Gastrocnemius medialis (tissue), 4 donors: ENCODE data around the gene FAM110D. TPM values are rescaled to one million over a fixed set of nuclear protein-coding genes. Genes with fewer than 3 reads are reported as not detected.
A peak's percentile ranks its signal among the peaks of the same experiment; 100 is the strongest.

ENCODE experiments used
- ATAC-seq, 2 donors: fragments of 150-250 bp; one replicate each; pipeline ENCODE4 v1.9.1; 2016
- DNase-seq, 2 donors: peaks; one replicate each; pipeline ENCODE4 v3.0.0-alpha.2; 2019
- H3K27ac ChIP-seq, 4 donors: fragments of 200-600 bp; sonication (generic); 1 replicate in 1 of 4; 2 replicates in 3 of 4; pipeline ENCODE4 v1.5.1; 2016 to 2018; ENCODE audit warnings: mild to moderate bottlenecking in 2 of 4, moderate library complexity in 1 of 4
- H3K27me3 ChIP-seq, 3 donors: fragments of 200-600 bp; sonication (generic) in 2 of 3; 1 replicate in 1 of 3; 2 replicates in 2 of 3; pipeline versions ENCODE4 v1.5.1 to v1.6.0; 2016 to 2019; ENCODE audit warnings: mild to moderate bottlenecking in 1 of 3, moderate library complexity in 1 of 3
- H3K36me3 ChIP-seq, 2 donors: fragments of 200-600 bp; sonication (generic) in 1 of 2; one replicate each; pipeline ENCODE4 v1.5.1; 2017 to 2018
- H3K4me1 ChIP-seq, 2 donors: fragments of 200-600 bp; sonication (generic) in 1 of 2; one replicate each; pipeline ENCODE4 v1.5.1; 2016 to 2017; ENCODE audit warnings: mild to moderate bottlenecking in 2 of 2
- H3K4me3 ChIP-seq, 4 donors: fragments of 200-600 bp; sonication (generic) in 3 of 4; 1 replicate in 1 of 4; 2 replicates in 3 of 4; pipeline ENCODE4 v1.5.1; 2016 to 2019; ENCODE audit warnings: mild to moderate bottlenecking in 2 of 4
- H3K9me3 ChIP-seq, 3 donors: fragments of 200-600 bp; sonication (generic) in 2 of 3; 1 replicate in 1 of 3; 2 replicates in 2 of 3; pipeline ENCODE4 v1.5.1; 2016 to 2019
- CTCF ChIP-seq, 5 experiments: fragments of 450-650 bp in 3 of 5; fragments of 200-600 bp in 2 of 5; sonication (generic) in 2 of 5; IDR thresholded peaks in 4 of 5; conservative IDR thresholded peaks in 1 of 5; 1 replicate in 4 of 5; 2 replicates in 1 of 5; pipeline ENCODE4 v1.5.1; 2016 to 2019; ENCODE audit warnings: antibody characterized with exemption in 5 of 5, mild to moderate bottlenecking in 3 of 5, moderate library complexity in 3 of 5
- POLR2A ChIP-seq, 2 donors: fragments of 450-650 bp; IDR thresholded peaks; one replicate each; pipeline ENCODE4 v1.6.1; 2017; ENCODE audit warnings: antibody characterized with exemption in 2 of 2, mild to moderate bottlenecking in 2 of 2, moderate library complexity in 2 of 2
- in situ Hi-C, 4 donors: fragments of 200-750 bp; cut with MboI; loops; one replicate each; pipeline versions ENCODE4 v1.15.0 to v1.8.0; 2017; ENCODE audit warnings: low sequenced_read_pairs in 4 of 4
- intact Hi-C: fragments of 100-400 bp; cut with DNase I; formaldehyde crosslinking; loops from one replicate; pipeline ENCODE4 v1.15.1; 2023; ENCODE audit warnings: low total_unique reads
- total RNA-seq, 4 donors: library from RNA; depleted of rRNA; stranded (reverse); fragments of >200 nt; gene quantifications; one replicate each; pipeline versions ENCODE4 v1.1.0 to v1.2.3, GENCODE V29; 2016

Gene FAM110D
- total RNA-seq, 4 donors from 2014 or later: 3.1 to 5.2 (median 4.2) TPM

- TF ChIP-seq CTCF (IDR thresholded peaks at IDR 0.05 in 4 of 5, conservative IDR thresholded peaks at IDR 0.05 in 1 of 5) (no peak), POLR2A (IDR thresholded peaks at IDR 0.05) (no peak)
- Histone ChIP-seq H3K9me3 (no peaks in the 10 kb centered on the region), H3K4me1 (no peaks in the 10 kb centered on the region), H3K27me3 (no peaks in the 10 kb centered on the region), H3K4me3 (no peak overlapping the region), H3K36me3 (no peaks in the 10 kb centered on the region), H3K27ac (no peak overlapping the region)
- no peak for ATAC-seq
- DNase-seq: no peak
- in situ Hi-C loops (loop anchor here in 1 of 4 donors (25.0 kb wide), 1 partner anchor 252 kb away; the partner anchor contains the start of gene PAQR7), intact Hi-C loops (no loop called here)
Measured at GRCh38 chr1:26138974-26139558, 19.8 kb upstream of the FAM110D start.

- Histone ChIP-seq H3K4me1 (peaks cover 0 to 9% of the 10 kb centered on the region in 2 donors), H3K9me3 (no peaks in the 10 kb centered on the region), H3K36me3 (no peaks in the 10 kb centered on the region), H3K4me3 (no peak overlapping the region), H3K27ac (no peak overlapping the region), H3K27me3 (no peaks in the 10 kb centered on the region)
- TF ChIP-seq CTCF (IDR thresholded peaks at IDR 0.05 in 4 of 5, conservative IDR thresholded peaks at IDR 0.05 in 1 of 5) (no peak), POLR2A (IDR thresholded peaks at IDR 0.05) (no peak)
- ATAC-seq: no peak
- in situ Hi-C loops: loop anchor here in 1 of 4 donors (10.0 to 25.0 kb wide), 2 partner anchors 107 to 255 kb away; partner anchors contain the start of gene PAQR7
- intact Hi-C loops: no loop called here
- DNase-seq: no peak
Measured at GRCh38 chr1:26142159-26142558, 16.7 kb upstream of the FAM110D start.

GRCh38 chr1:26145041-26145959 lies 13.6 kb upstream of the FAM110D start:
- DNase-seq: peak; percentile 64 to 78
- in situ Hi-C loops: loop anchor here (5.0 to 25.0 kb wide), 4 partner anchors 38 to 258 kb away; partner anchors contain the start of gene PAQR7 (in 1 of the 4)
- Histone ChIP-seq H3K36me3 (no peaks in the 10 kb centered on the region), H3K4me3 (no peak overlapping the region), H3K27me3 (no peaks in the 10 kb centered on the region), H3K27ac (peak overlapping the region in 2 of 4 donors; percentile 37 to 38), H3K4me1 (peaks cover 0 to 9% of the 10 kb centered on the region in 2 donors), H3K9me3 (no peaks in the 10 kb centered on the region)
- peak; percentile 99 to 100 for ATAC-seq
- TF ChIP-seq CTCF (IDR thresholded peaks at IDR 0.05 in 4 of 5, conservative IDR thresholded peaks at IDR 0.05 in 1 of 5) (peak; percentile 54 to 93 (median 85)), POLR2A (IDR thresholded peaks at IDR 0.05) (no peak)
- intact Hi-C loops: loop anchor here (1.0 kb wide), 2 partner anchors 40 to 109 kb away; no protein-coding TSS in a partner anchor

GRCh38 chr1:26145960-26146294 lies 13.0 kb upstream of the FAM110D start:
- in situ Hi-C loops: loop anchor here (5.0 to 25.0 kb wide), 4 partner anchors 39 to 259 kb away; partner anchors contain the start of gene PAQR7 (in 1 of the 4)
- Histone ChIP-seq H3K9me3 (no peaks in the 10 kb centered on the region), H3K4me1 (peaks cover 0 to 12% of the 10 kb centered on the region in 2 donors), H3K27me3 (no peaks in the 10 kb centered on the region), H3K36me3 (no peaks in the 10 kb centered on the region), H3K4me3 (no peak overlapping the region), H3K27ac (no peak overlapping the region)
- intact Hi-C loops: loop anchor here (1.0 kb wide), 2 partner anchors 41 to 110 kb away; no protein-coding TSS in a partner anchor
- ATAC-seq (no peak), DNase-seq (no peak)
- no peak for TF ChIP-seq POLR2A (IDR thresholded peaks at IDR 0.05)
- no peak for TF ChIP-seq CTCF (IDR thresholded peaks at IDR 0.05 in 4 of 5, conservative IDR thresholded peaks at IDR 0.05 in 1 of 5)
